Spleen (tissue), 11 donors: ENCODE data around the gene INTS13. TPM values are rescaled to one million over a fixed set of nuclear protein-coding genes. Genes with fewer than 3 reads are reported as not detected.
"Not testable (repeated sequence)": the region's sequence is repeated elsewhere in the genome, so short reads cannot be mapped to it uniquely, and the experiment has no call there.

ENCODE experiments used
- DNase-seq: peaks from one replicate; pipeline ENCODE4 v3.0.0-alpha.2; 2020
- H3K27ac ChIP-seq, 8 donors: fragments of 200-600 bp; sonication (generic) in 7 of 8; 1 replicate in 4 of 8; 2 replicates in 4 of 8; pipeline versions ENCODE4 v1.5.0 to v1.8.0; 2016 to 2021; ENCODE audit warnings: inconsistent platforms in 4 of 8, mild to moderate bottlenecking in 4 of 8, moderate library complexity in 1 of 8
- H3K27me3 ChIP-seq, 7 donors: fragments of 200-600 bp; sonication (generic) in 6 of 7; replicated peaks in 1 of 7; 1 replicate in 4 of 7; 2 replicates in 3 of 7; pipeline versions ENCODE4 v1.5.0 to v1.8.0; 2016 to 2021; ENCODE audit warnings: inconsistent platforms in 3 of 7, mild to moderate bottlenecking in 1 of 7
- H3K36me3 ChIP-seq, 6 donors: fragments of 200-600 bp; sonication (generic) in 5 of 6; 1 replicate in 4 of 6; 2 replicates in 2 of 6; pipeline versions ENCODE4 v1.5.0 to v1.8.0; 2016 to 2021; ENCODE audit warnings: inconsistent platforms in 2 of 6
- H3K4me1 ChIP-seq, 6 donors: fragments of 200-600 bp; sonication (generic) in 5 of 6; 1 replicate in 3 of 6; 2 replicates in 3 of 6; pipeline versions ENCODE4 v1.5.0 to v1.8.0; 2016 to 2021; ENCODE audit warnings: inconsistent platforms in 3 of 6
- H3K4me3 ChIP-seq, 8 donors: fragments of 200-600 bp; sonication (generic) in 7 of 8; 1 replicate in 4 of 8; 2 replicates in 4 of 8; pipeline versions ENCODE4 v1.5.0 to v1.8.0; 2016 to 2021; ENCODE audit warnings: inconsistent platforms in 4 of 8, mild to moderate bottlenecking in 4 of 8, moderate library complexity in 2 of 8
- H3K9me3 ChIP-seq, 8 donors: fragments of 200-600 bp; sonication (generic) in 7 of 8; 1 replicate in 4 of 8; 2 replicates in 4 of 8; pipeline versions ENCODE4 v1.5.0 to v1.8.0; 2016 to 2021; ENCODE audit warnings: inconsistent platforms in 4 of 8
- POLR2A ChIP-seq, 3 donors: fragments of 450-650 bp; IDR thresholded peaks; one replicate each; pipeline ENCODE4 v1.5.1; 2017; ENCODE audit warnings: antibody characterized with exemption in 3 of 3, mild to moderate bottlenecking in 1 of 3
- POLR2AphosphoS5 ChIP-seq, 3 donors: sonication (generic); formaldehyde crosslinking; IDR thresholded peaks; one replicate each; pipeline ENCODE4 v1.5.1; 2017; ENCODE audit warnings: antibody characterized with exemption in 3 of 3
- WGBS, 5 donors: extraction: QIAGEN DNeasy Blood & Tissue Kit in 3 of 5; methylation state at CpG; one replicate each; pipeline versions ENCODE4 v1.1.5 to v1.1.7; 2013 to 2018; 5-methylcytosine and 5-hydroxymethylcytosine counted together
- intact Hi-C: fragments of 100-400 bp; cut with DNase I; formaldehyde crosslinking; loops from one replicate; pipeline ENCODE4 v1.15.0; 2023; ENCODE audit warnings: low total_unique reads
- polyA plus RNA-seq, 3 donors: library from polyadenylated mRNA; stranded (reverse); fragments of 200-250 nt; gene quantifications; one replicate each; pipeline ENCODE4 v1.2.1, GENCODE V29; 2013
- total RNA-seq, 7 donors: library from RNA; depleted of rRNA in 3 of 7; stranded (reverse); fragments of >200 nt in 3 of 7; fragmentation: NEBNext Ultra II Directional in 4 of 7; extraction: Animal tissue kit (Norgen Biotek cat#: 25700) in 4 of 7; gene quantifications; one replicate each; pipeline versions ENCODE4 v1.1.0 to v1.2.1, GENCODE V29; 2016 to 2021
- TF ChIP-seq, protein P1 (sequence below), 11 experiments: fragments of 200-600 bp in 7 of 11; fragments of 450-650 bp in 4 of 11; sonication (generic) in 4 of 11; IDR thresholded peaks in 8 of 11; conservative IDR thresholded peaks in 3 of 11; 1 replicate in 7 of 11; 2 replicates in 4 of 11; pipeline versions ENCODE4 v1.4.0 to v1.8.0; 2016 to 2021; ENCODE audit warnings: antibody characterized with exemption in 11 of 11, inconsistent platforms in 4 of 11, mild to moderate bottlenecking in 1 of 11
- donor health status: healthy with polysubstance abuse.
- donor health status: DM: no; HTN: no; CAD: no; lungs with moderate emphysema.
- donor health status: DM: no; HTN: no; CAD: no.
- donor health status: Bipolar disorder and iron deficiency.
- donor health status: healthy.
- donor health status: DM: no; HTN: no; CAD: no.
- donor health status: DM: yes; HTN: yes; CAD: no.

The INTS13 gene
- total and polyA plus RNA-seq, 10 donors: 16.4 to 31.1 (median 26.0) TPM

DNA sequence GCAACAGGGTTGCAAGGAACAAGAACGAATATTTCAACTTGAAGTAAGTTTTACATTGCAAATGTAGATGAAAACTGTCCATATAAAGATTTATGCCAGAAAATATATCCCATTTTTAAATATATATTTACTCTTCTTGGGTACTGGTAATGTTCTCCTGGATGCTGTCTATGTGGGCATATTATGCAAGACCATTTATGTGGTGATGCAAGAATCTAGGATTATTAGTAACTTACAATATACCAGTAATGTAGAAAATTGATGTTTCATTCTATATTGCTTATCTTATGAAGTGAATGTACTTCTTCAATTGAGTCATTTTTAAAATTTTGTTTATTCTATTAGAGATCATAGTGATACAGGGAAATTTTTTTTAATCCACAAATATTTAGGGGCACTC lies 25.6 kb upstream of the INTS13 start:
- H3K36me3 ChIP-seq: peaks cover 0 to 99% (median 43%) of the 10 kb centered on the region in 6 donors
- TF ChIP-seq POLR2AphosphoS5 (IDR thresholded peaks at IDR 0.05): no peak
- TF ChIP-seq POLR2A (IDR thresholded peaks at IDR 0.05): no peak
- TF ChIP-seq, protein P1, sequence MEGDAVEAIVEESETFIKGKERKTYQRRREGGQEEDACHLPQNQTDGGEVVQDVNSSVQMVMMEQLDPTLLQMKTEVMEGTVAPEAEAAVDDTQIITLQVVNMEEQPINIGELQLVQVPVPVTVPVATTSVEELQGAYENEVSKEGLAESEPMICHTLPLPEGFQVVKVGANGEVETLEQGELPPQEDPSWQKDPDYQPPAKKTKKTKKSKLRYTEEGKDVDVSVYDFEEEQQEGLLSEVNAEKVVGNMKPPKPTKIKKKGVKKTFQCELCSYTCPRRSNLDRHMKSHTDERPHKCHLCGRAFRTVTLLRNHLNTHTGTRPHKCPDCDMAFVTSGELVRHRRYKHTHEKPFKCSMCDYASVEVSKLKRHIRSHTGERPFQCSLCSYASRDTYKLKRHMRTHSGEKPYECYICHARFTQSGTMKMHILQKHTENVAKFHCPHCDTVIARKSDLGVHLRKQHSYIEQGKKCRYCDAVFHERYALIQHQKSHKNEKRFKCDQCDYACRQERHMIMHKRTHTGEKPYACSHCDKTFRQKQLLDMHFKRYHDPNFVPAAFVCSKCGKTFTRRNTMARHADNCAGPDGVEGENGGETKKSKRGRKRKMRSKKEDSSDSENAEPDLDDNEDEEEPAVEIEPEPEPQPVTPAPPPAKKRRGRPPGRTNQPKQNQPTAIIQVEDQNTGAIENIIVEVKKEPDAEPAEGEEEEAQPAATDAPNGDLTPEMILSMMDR (IDR thresholded peaks at IDR 0.05 in 8 of 11, conservative IDR thresholded peaks at IDR 0.05 in 3 of 11): no peak
- no peak overlapping the region for H3K27ac ChIP-seq
- intact Hi-C loops: no loop called here
- no peaks in the 10 kb centered on the region for H3K9me3 ChIP-seq
- no peak for DNase-seq
- H3K4me1 ChIP-seq: no peaks in the 10 kb centered on the region
- no peak overlapping the region for H3K4me3 ChIP-seq
- WGBS, 5 donors: 84 to 98% (median 93%) methylated on average over 1 of the region's 1 CpG
- no peaks in the 10 kb centered on the region for H3K27me3 ChIP-seq

DNA sequence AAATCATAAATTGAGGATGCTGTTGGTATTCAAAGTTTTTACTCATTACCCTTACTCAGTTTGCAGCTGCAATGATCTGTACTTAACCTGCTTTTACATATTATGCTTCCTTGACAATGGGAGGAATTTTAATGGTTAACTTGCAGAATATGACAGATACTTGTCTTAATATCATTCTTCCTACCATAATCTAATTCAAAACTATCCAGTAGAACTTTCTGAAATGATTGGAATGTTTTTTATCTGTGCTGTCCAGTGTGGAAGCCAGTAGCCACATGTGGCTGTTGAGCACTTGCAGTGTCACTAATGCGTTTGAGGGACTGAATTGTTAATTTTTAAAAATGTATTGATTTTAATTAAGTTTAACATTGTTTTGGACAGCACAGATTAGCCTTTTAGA lies 24.0 kb upstream of the INTS13 start:
- intact Hi-C loops: no loop called here
- no peak for DNase-seq
- no peaks in the 10 kb centered on the region for H3K27me3 ChIP-seq
- H3K27ac ChIP-seq: no peak overlapping the region
- no peak for TF ChIP-seq POLR2A (IDR thresholded peaks at IDR 0.05)
- TF ChIP-seq, protein P1 (IDR thresholded peaks at IDR 0.05 in 8 of 11, conservative IDR thresholded peaks at IDR 0.05 in 3 of 11): no peak
- no peak for TF ChIP-seq POLR2AphosphoS5 (IDR thresholded peaks at IDR 0.05)
- 85 to 95% (median 90%) methylated on average over 1 of the region's 1 CpG for WGBS, 5 donors
- H3K36me3 ChIP-seq: peaks cover 4 to 99% (median 50%) of the 10 kb centered on the region in 6 donors
- H3K9me3 ChIP-seq: no peaks in the 10 kb centered on the region
- H3K4me1 ChIP-seq: no peaks in the 10 kb centered on the region
- no peak overlapping the region for H3K4me3 ChIP-seq

DNA sequence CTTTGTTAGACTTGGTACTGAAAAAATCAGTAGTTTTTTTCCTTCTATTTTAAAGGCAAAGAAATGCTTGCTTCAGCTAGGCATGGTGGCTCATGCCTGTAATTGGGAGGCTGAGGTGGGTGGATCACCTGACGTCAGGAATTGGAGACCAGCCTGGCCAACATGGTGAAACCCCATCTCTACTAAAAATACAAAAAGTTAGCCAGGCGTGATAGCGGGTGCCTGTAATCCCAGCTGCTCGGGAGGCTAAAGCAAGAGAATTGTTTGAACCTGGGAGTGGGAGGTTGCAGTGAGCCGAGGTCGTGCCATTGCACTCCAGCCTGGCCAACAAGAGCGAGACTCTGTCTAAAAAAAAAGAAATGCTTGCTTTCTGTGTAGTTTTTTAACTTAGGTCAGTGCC lies 23.6 kb upstream of the INTS13 start:
- H3K27ac ChIP-seq, H3K27me3 ChIP-seq, H3K4me3 ChIP-seq, H3K4me1 ChIP-seq, H3K9me3 ChIP-seq, DNase-seq, intact Hi-C loops: not testable (repeated sequence)
- WGBS, 5 donors: 80 to 95% (median 89%) methylated on average over 7 of the region's 7 CpGs
- peaks cover 4 to 99% (median 53%) of the 10 kb centered on the region in 6 donors for H3K36me3 ChIP-seq

DNA sequence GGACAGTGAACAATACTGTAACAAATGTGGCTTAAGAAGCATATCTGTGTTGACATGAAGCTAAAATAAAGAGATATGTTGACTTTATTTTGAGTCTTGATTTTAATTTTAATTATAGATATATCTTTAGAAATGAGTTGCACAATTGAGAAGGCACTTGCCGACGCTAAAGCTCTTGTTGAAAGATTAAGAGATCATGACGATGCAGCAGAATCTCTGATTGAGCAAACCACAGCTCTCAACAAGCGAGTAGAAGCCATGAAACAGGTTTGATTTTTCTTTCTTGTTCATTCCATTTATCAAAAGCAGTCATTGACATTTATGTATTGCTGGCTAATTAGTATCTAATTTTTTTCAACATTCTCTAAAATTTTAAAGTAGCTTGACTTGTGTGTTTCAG lies 16.2 kb upstream of the INTS13 start:
- intact Hi-C loops: loop anchor here (10.0 kb wide), 1 partner anchor 51 kb away; no protein-coding TSS in a partner anchor
- H3K4me3 ChIP-seq: no peak overlapping the region
- WGBS, 5 donors: 43 to 69% (median 52%) methylated on average over 4 of the region's 4 CpGs

More for the DNA sequence above, 16.2 kb upstream of the INTS13 start:
- TF ChIP-seq POLR2A (IDR thresholded peaks at IDR 0.05) (no peak), POLR2AphosphoS5 (IDR thresholded peaks at IDR 0.05) (no peak)
- TF ChIP-seq, protein P1 (IDR thresholded peaks at IDR 0.05 in 8 of 11, conservative IDR thresholded peaks at IDR 0.05 in 3 of 11): no peak
- DNase-seq: no peak
- Histone ChIP-seq H3K9me3 (peaks cover 0 to 4% (median 3%) of the 10 kb centered on the region in 8 donors), H3K27ac (peak overlapping the region in 6 of 8 donors; percentile 15 to 72 (median 59)), H3K4me1 (peaks cover 0 to 54% (median 25%) of the 10 kb centered on the region in 6 donors), H3K27me3 (no peaks in the 10 kb centered on the region), H3K36me3 (peaks cover 4 to 61% (median 30%) of the 10 kb centered on the region in 6 donors)
